Gastroesophageal sphincter (tissue), 3 donors: ENCODE measurements around the gene DDX46.

Source experiments
- POLR2A ChIP-seq, 2 donors: fragments of 450-650 bp; IDR thresholded peaks; one replicate each; pipeline ENCODE4 v1.6.1; 2017; ENCODE audit warnings: antibody characterized with exemption in 2 of 2, mild to moderate bottlenecking in 2 of 2, moderate library complexity in 1 of 2
- POLR2AphosphoS5 ChIP-seq: sonication (generic); formaldehyde crosslinking; IDR thresholded peaks from one replicate; pipeline ENCODE4 v1.6.1; 2017; ENCODE audit warnings: antibody characterized with exemption
- TF ChIP-seq, protein P1 (sequence below), 4 experiments: fragments of 200-600 bp in 2 of 4; fragments of 450-650 bp in 2 of 4; sonication (generic) in 1 of 4; IDR thresholded peaks; one replicate each; pipeline ENCODE4 v1.5.1; 2017 to 2019; ENCODE audit warnings: antibody characterized with exemption in 4 of 4, mild to moderate bottlenecking in 2 of 4, moderate library complexity in 2 of 4

DNA sequence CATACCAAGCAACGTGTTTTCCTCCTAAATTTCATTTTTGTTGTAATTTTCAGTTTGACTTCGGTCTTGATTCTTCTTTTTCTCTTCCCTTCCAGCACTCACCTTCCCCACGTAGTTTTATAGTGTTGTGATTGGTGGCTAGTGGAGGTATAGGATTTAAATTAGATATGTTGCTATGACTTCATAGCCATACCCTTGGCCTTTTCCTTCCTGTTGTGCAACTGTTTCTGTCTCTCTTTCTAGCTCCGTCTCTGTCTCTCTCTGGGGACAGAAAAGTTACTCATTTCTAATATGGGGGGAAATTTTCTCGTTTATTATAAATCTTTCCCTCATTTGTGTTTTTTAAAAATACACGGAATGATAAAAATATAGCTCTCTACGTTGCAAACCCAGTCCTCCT lies 66.6 kb downstream of the DDX46 start:
- TF ChIP-seq, protein P1, sequence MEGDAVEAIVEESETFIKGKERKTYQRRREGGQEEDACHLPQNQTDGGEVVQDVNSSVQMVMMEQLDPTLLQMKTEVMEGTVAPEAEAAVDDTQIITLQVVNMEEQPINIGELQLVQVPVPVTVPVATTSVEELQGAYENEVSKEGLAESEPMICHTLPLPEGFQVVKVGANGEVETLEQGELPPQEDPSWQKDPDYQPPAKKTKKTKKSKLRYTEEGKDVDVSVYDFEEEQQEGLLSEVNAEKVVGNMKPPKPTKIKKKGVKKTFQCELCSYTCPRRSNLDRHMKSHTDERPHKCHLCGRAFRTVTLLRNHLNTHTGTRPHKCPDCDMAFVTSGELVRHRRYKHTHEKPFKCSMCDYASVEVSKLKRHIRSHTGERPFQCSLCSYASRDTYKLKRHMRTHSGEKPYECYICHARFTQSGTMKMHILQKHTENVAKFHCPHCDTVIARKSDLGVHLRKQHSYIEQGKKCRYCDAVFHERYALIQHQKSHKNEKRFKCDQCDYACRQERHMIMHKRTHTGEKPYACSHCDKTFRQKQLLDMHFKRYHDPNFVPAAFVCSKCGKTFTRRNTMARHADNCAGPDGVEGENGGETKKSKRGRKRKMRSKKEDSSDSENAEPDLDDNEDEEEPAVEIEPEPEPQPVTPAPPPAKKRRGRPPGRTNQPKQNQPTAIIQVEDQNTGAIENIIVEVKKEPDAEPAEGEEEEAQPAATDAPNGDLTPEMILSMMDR (IDR thresholded peaks at IDR 0.05): no peak
- TF ChIP-seq POLR2A (IDR thresholded peaks at IDR 0.05) (no peak), POLR2AphosphoS5 (no peak)
